Endothelial cell of umbilical vein (primary cell): ENCODE results near the gene CSNK1G2. TPM values are rescaled to one million over a fixed set of nuclear protein-coding genes. Genes with fewer than 3 reads are reported as not detected.

Source experiments
- BruUV-seq: library from RNA; stranded (reverse); fragments of 400-500 nt; replicated peaks from 2 replicates; lab custom pipeline; 2021; lab: Mats Ljungman, UMichigan
- CTCF ChIA-PET: fragments of 300-600, 350-600 bp; sonication (Branson Sonifier 250); formaldehyde crosslinking; loops from one replicate; lab custom pipeline; 2021; ENCODE audit warnings: antibody characterized with exemption, inconsistent platforms; lab: Charles Lee
- POLR2A ChIA-PET: fragments of 300-600, 350-600 bp; sonication (Branson Sonifier 250); formaldehyde crosslinking; loops from one replicate; lab custom pipeline; 2021; ENCODE audit warnings: antibody characterized with exemption, inconsistent platforms; lab: Charles Lee
- DNase-seq: peaks from one replicate; pipeline ENCODE4 v3.0.0-alpha.2; 2011; ENCODE audit warnings: low read depth, low spot score
- FAIRE-seq: peaks from 2 replicates; lab custom pipeline; 2011; peaks lifted over from hg19 to GRCh38; lab: Jason Lieb, UNC
- H2AFZ ChIP-seq: 2 replicates; pipeline ENCODE4 v1.6.0; 2012; ENCODE audit warnings: low read depth, low read length, control low read depth, inconsistent platforms
- H3K27ac ChIP-seq: 2 replicates; pipeline ENCODE4 v1.5.1; 2011; ENCODE audit warnings: low read depth, mild to moderate bottlenecking, control low read depth, low read length, moderate library complexity; ENCODE audit not compliant: insufficient read depth
- H3K27me3 ChIP-seq, 2 experiments: 2 replicates each; pipeline versions ENCODE4 v1.6.0 to v1.6.1; 2011; ENCODE audit warnings: low read length in 2 of 2, mixed read lengths in 1 of 2; ENCODE audit not compliant: control insufficient read depth in 2 of 2, insufficient read depth in 2 of 2
- H3K36me3 ChIP-seq, 2 experiments: 2 replicates in 1 of 2; 3 replicates in 1 of 2; pipeline ENCODE4 v1.5.1; 2011; ENCODE audit warnings: low read length in 2 of 2, mild to moderate bottlenecking in 1 of 2, moderate library complexity in 1 of 2; ENCODE audit not compliant: control insufficient read depth in 2 of 2, insufficient read depth in 2 of 2; ENCODE audit errors: extremely low read depth in 1 of 2
- H3K4me1 ChIP-seq: 3 replicates; pipeline ENCODE4 v1.5.1; 2011; ENCODE audit warnings: mild to moderate bottlenecking, low read length; ENCODE audit not compliant: control insufficient read depth, insufficient read depth; ENCODE audit errors: extremely low read depth
- H3K4me2 ChIP-seq: 2 replicates; pipeline ENCODE4 v1.6.1; 2011; ENCODE audit warnings: low read length, control low read depth, mixed read lengths; ENCODE audit not compliant: insufficient read depth
- H3K4me3 ChIP-seq, 3 experiments: fragments of 200-600 bp in 1 of 3; sonication (generic), shearing (Covaris generic) in 1 of 3; replicated peaks in 1 of 3; 2 replicates each; pipeline ENCODE4 v1.5.1; 2011 to 2016; ENCODE audit warnings: control low read depth in 3 of 3, low read length in 3 of 3, mild to moderate bottlenecking in 2 of 3, inconsistent platforms in 1 of 3, low read depth in 1 of 3, moderate library complexity in 1 of 3; ENCODE audit not compliant: insufficient read depth in 1 of 3
- H3K79me2 ChIP-seq: 2 replicates; pipeline ENCODE4 v1.6.0; 2012; ENCODE audit warnings: low read length, inconsistent platforms; ENCODE audit not compliant: control insufficient read depth, insufficient read depth
- H3K9ac ChIP-seq: replicated peaks from 2 replicates; pipeline ENCODE3; 2011; ENCODE audit warnings: low read length, control low read depth; ENCODE audit not compliant: insufficient read depth; ENCODE audit errors: extremely low read depth
- H3K9me1 ChIP-seq: replicated peaks from 3 replicates; pipeline ENCODE4 v1.6.0; 2011; ENCODE audit warnings: mild to moderate bottlenecking, low read length; ENCODE audit not compliant: control insufficient read depth, insufficient read depth; ENCODE audit errors: extremely low read depth
- H3K9me3 ChIP-seq: replicated peaks from 2 replicates; pipeline ENCODE4 v1.5.1; 2012; ENCODE audit warnings: low read length, inconsistent platforms; ENCODE audit not compliant: control insufficient read depth, insufficient read depth
- H4K20me1 ChIP-seq: replicated peaks from 2 replicates; pipeline ENCODE3; 2011; ENCODE audit warnings: mild to moderate bottlenecking, low read length; ENCODE audit not compliant: control insufficient read depth, insufficient read depth; ENCODE audit errors: extremely low read depth
- EZH2 ChIP-seq: IDR thresholded peaks from 2 replicates; pipeline ENCODE4 v1.6.1; 2012; ENCODE audit warnings: borderline replicate concordance, low read depth, mild to moderate bottlenecking, moderate library complexity, low read length, inconsistent platforms; ENCODE audit not compliant: severe bottlenecking
- FOS ChIP-seq: IDR thresholded peaks from 2 replicates; pipeline ENCODE4 v1.6.1; 2011; ENCODE audit warnings: mild to moderate bottlenecking, low read length, moderate library complexity, borderline replicate concordance; ENCODE audit not compliant: insufficient read depth
- JUN ChIP-seq: IDR thresholded peaks from 2 replicates; pipeline ENCODE4 v1.6.1; 2011; ENCODE audit warnings: borderline replicate concordance, low read depth; ENCODE audit not compliant: insufficient read length, insufficient read depth
- POLR2A ChIP-seq: IDR thresholded peaks from 2 replicates; pipeline ENCODE4 v1.6.1; 2012; ENCODE audit warnings: low read depth, mild to moderate bottlenecking, control low read depth, low read length
- dilution Hi-C: fragments of 300-500 bp; cut with MboI; formaldehyde crosslinking; loops from one replicate; pipeline ENCODE4 v1.15.0; 2019; ENCODE audit warnings: low sequenced_read_pairs; ENCODE audit not compliant: extremely low pct_ligation_motif_present
- intact Hi-C: fragments of 100-400 bp; cut with micrococcal nuclease; formaldehyde crosslinking; loops from one replicate; pipeline ENCODE4 v1.10.0; 2022
- polyA plus RNA-seq, 4 experiments: library from polyadenylated mRNA; depleted of rRNA in 3 of 4; stranded (reverse) in 3 of 4; unstranded in 1 of 4; fragments of >200 nt; gene quantifications; 2 replicates each; pipeline versions ENCODE4 v1.2.1 to v1.2.3, GENCODE V29; 2011 to 2012; ENCODE audit warnings: missing spikeins in 1 of 4
- total RNA-seq: library from RNA; stranded (reverse); gene quantifications from 2 replicates; pipeline ENCODE4 v1.2.3, GENCODE V29; 2021

CSNK1G2 gene
- total and polyA plus RNA-seq, 2 donors (not counting 3 experiments of a cell fraction or from before 2014, with no cell fraction given) = 96.6 to 110 TPM

DNA sequence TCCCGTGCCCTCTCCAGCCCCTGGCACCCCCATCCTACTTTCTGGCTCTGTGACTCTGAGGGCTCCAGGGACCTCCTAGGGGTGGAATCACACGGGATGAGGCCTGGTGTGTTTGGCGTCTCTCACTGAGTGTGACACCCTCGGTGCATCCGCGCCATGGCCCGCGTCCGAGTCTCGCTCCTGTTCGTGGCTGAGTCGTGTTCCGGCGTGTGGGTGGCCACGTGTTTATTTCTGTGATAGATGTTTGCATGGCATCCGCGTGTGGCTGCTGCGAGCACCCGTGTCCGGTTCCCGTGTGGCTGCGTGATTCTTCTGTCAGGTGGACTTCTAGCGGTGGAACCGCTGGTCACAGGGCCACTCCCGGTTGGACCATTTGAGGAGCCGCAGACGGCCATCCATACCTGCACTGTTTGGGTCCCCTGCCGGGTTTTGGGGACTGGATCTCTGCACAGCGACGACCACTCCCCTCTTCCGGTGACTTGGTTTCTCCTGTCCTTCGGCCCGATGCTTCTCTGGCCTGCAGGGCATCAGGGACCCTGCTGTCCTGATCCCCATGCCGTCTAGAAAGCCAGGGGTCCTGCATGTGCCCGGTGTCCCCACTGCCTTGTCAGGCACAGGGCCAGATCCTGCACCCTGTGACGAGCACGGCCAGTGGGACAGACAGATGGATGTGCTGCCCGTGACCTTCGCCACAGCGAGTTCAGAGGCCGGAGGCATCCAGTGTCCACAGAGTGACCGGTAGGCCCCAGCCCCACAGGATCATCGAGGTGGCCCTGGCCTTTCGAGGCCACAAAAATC lies 8.5 kb downstream of the CSNK1G2 start:
- dilution Hi-C loops = no loop called here
- Histone ChIP-seq H3K4me2 (no peak overlapping the region), H3K4me1 (no peaks in the 10 kb centered on the region), H3K9me3 (no peaks in the 10 kb centered on the region), H3K4me3 (no peak overlapping the region), H4K20me1 (no peaks in the 10 kb centered on the region), H3K9me1 (no peaks in the 10 kb centered on the region), H3K27me3 (no peaks in the 10 kb centered on the region), H3K79me2 (peaks cover 84% of the 10 kb centered on the region), H3K27ac (no peak overlapping the region), H3K36me3 (peaks cover 0 to 11% of the 10 kb centered on the region in 2 experiments), H2AFZ (no peak overlapping the region), H3K9ac (no peak overlapping the region)
- POLR2A ChIA-PET = no interaction called here
- TF ChIP-seq EZH2 = no peak
- no peak for TF ChIP-seq JUN
- no peak for TF ChIP-seq POLR2A
- no peak for TF ChIP-seq FOS
- intact Hi-C loops = no loop called here
- BruUV-seq = no TSS peak
- CTCF ChIA-PET = no interaction called here
- DNase-seq (no peak), FAIRE-seq (no peak)

DNA sequence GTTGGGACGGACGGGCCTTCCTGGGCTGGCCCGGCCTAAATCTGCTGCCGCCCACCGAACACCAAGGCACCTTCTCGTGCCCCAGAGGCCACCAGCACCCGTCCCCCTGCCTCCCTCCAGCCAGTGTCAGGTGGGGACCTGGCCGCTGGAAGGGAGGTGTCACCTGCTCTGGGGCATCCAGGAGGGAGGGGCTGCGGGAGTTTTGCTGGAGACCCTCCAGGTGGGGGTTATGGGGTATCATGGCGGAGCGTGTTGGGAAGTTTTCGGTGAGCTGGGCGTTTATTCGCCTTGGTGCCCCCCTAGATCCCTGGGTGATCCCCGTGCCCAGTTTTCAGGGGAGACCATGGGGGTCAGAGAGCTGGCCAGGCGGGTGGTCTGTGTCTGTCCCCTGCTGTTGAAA lies 9.7 kb downstream of the CSNK1G2 start:
- POLR2A ChIA-PET = no interaction called here
- no peak for TF ChIP-seq JUN
- no peak for TF ChIP-seq FOS
- TF ChIP-seq EZH2 = no peak
- H3K36me3 ChIP-seq = peaks cover 0 to 11% of the 10 kb centered on the region in 2 experiments
- H3K4me1 ChIP-seq = no peaks in the 10 kb centered on the region
- FAIRE-seq = no peak
- peaks cover 82% of the 10 kb centered on the region for H3K79me2 ChIP-seq
- intact Hi-C loops = no loop called here
- no TSS peak for BruUV-seq
- H4K20me1 ChIP-seq = no peaks in the 10 kb centered on the region
- no peak for DNase-seq
- H3K9me1 ChIP-seq = no peaks in the 10 kb centered on the region
- no peak overlapping the region for H3K4me2 ChIP-seq
- H3K27me3 ChIP-seq = no peaks in the 10 kb centered on the region
- H3K4me3 ChIP-seq = no peak overlapping the region
- CTCF ChIA-PET = no interaction called here
- H3K27ac ChIP-seq = no peak overlapping the region
- H3K9me3 ChIP-seq = no peaks in the 10 kb centered on the region
- no peak overlapping the region for H2AFZ ChIP-seq
- dilution Hi-C loops = no loop called here
- H3K9ac ChIP-seq = no peak overlapping the region
